A673 (cell line): Measurements from ENCODE around the gene TEX101.

Source experiments
- CTCF ChIP-seq: fragments of 300-800, 200-600 bp; sonication (generic); conservative IDR thresholded peaks from 2 replicates; pipeline ENCODE4 v1.5.1; 2017; ENCODE audit warnings: low read depth, mild to moderate bottlenecking, antibody characterized with exemption, low read length, moderate library complexity, mixed read lengths
- EZH2 ChIP-seq: fragments of 200-600 bp; sonication (generic); IDR thresholded peaks from 2 replicates; pipeline ENCODE4 v1.6.1; 2017; ENCODE audit warnings: borderline replicate concordance, low read depth, mild to moderate bottlenecking, mixed read lengths, antibody characterized with exemption, low read length; ENCODE audit not compliant: poor library complexity, severe bottlenecking

- TF ChIP-seq CTCF (no peak), EZH2 (no peak)
These were observed 21.1 kb downstream of the TEX101 start for GRCh38 chr19:43435775-43436174.
